PC-3 (cell line): Measurements from ENCODE around the gene STXBP5.

Source experiments
- EZH2 ChIP-seq: fragments of 300-600 bp; sonication (generic); IDR thresholded peaks from one replicate; pipeline ENCODE4 v1.6.1; 2017; ENCODE audit warnings: antibody characterized with exemption, mild to moderate bottlenecking, low read length; ENCODE audit not compliant: unreplicated experiment
- EZH2phosphoT487 ChIP-seq: fragments of 300-600 bp; sonication (generic); IDR thresholded peaks from 2 replicates; pipeline ENCODE4 v1.6.1; 2018; ENCODE audit warnings: mild to moderate bottlenecking, antibody characterized with exemption, low read length, borderline replicate concordance
- TF ChIP-seq, protein P1 (sequence below): fragments of 300-600 bp; sonication (generic); conservative IDR thresholded peaks from 2 replicates; pipeline ENCODE4 v1.5.1; 2017; ENCODE audit warnings: antibody characterized with exemption, low read depth, mild to moderate bottlenecking, low read length

DNA sequence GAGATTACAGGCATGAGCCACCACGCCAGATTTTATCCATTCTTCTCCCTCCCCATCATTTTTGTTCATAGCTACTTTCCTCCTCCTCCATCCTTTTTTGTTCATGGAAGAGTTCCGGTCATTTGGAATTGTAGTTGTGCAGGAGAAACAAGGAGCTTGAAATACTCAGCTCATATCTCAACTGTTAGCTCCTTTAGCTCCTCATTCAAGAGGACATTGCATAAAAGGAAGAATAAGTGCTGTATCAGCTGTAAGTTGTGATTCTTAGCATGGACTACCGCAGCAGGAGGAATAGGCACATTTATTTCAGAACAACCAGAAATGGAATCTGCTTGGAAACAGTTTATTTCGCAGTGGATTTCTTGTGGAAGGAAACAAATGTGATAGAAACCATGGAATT lies 7.6 kb downstream of the STXBP5 start:
- TF ChIP-seq, protein P1, sequence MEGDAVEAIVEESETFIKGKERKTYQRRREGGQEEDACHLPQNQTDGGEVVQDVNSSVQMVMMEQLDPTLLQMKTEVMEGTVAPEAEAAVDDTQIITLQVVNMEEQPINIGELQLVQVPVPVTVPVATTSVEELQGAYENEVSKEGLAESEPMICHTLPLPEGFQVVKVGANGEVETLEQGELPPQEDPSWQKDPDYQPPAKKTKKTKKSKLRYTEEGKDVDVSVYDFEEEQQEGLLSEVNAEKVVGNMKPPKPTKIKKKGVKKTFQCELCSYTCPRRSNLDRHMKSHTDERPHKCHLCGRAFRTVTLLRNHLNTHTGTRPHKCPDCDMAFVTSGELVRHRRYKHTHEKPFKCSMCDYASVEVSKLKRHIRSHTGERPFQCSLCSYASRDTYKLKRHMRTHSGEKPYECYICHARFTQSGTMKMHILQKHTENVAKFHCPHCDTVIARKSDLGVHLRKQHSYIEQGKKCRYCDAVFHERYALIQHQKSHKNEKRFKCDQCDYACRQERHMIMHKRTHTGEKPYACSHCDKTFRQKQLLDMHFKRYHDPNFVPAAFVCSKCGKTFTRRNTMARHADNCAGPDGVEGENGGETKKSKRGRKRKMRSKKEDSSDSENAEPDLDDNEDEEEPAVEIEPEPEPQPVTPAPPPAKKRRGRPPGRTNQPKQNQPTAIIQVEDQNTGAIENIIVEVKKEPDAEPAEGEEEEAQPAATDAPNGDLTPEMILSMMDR, result no peak
- TF ChIP-seq EZH2 (no peak), EZH2phosphoT487 (no peak)
